GM19099 (cell line): Measurements from ENCODE around the gene CNPY4.

Experiments used
- POLR2A ChIP-seq: IDR thresholded peaks from 3 replicates; pipeline ENCODE4 v1.6.1; 2011; ENCODE audit warnings: low read depth; ENCODE audit not compliant: insufficient read length; ENCODE audit errors: extremely low read depth

CNPY4 gene

GRCh38 chr7:100088621-100089457, 30.6 kb upstream of the CNPY4 start, which contains the start of gene COPS6:
Gene COPS6, plus strand, starts transcription at chr7:100088969. Its CDS starts 22 bp downstream, at chr7:100088991.
- TF ChIP-seq POLR2A, result peak; percentile 93

- TF ChIP-seq POLR2A, result no peak
Observed at GRCh38 chr7:100089458-100090196, 29.8 kb upstream of the CNPY4 start.

- TF ChIP-seq POLR2A, result no peak
Observed at GRCh38 chr7:100090527-100091410, 28.7 kb upstream of the CNPY4 start.

GRCh38 chr7:100091411-100092181, 27.8 kb upstream of the CNPY4 start:
- TF ChIP-seq POLR2A, result peak; percentile 37

GRCh38 chr7:100093054-100093453, 26.4 kb upstream of the CNPY4 start:
- TF ChIP-seq POLR2A, result peak; percentile 7

GRCh38 chr7:100093498-100093897, 25.9 kb upstream of the CNPY4 start:
- TF ChIP-seq POLR2A, result peak; percentile 11

- no peak for TF ChIP-seq POLR2A
Observed at GRCh38 chr7:100093925-100094486, 25.4 kb upstream of the CNPY4 start.

GRCh38 chr7:100095289-100095688, 24.1 kb upstream of the CNPY4 start:
- no peak for TF ChIP-seq POLR2A

GRCh38 chr7:100095704-100096103, 23.7 kb upstream of the CNPY4 start:
- no peak for TF ChIP-seq POLR2A

- TF ChIP-seq POLR2A, result peak; percentile 12
Observed at GRCh38 chr7:100098913-100099312, 20.5 kb upstream of the CNPY4 start.

GRCh38 chr7:100099452-100099851, 20.0 kb upstream of the CNPY4 start:
- TF ChIP-seq POLR2A, result no peak

- no peak for TF ChIP-seq POLR2A
Observed at GRCh38 chr7:100100420-100101015, 18.9 kb upstream of the CNPY4 start.

GRCh38 chr7:100101016-100101862, 18.2 kb upstream of the CNPY4 start, which contains the start of the genes AP4M1 and MCM7:
Gene AP4M1, plus strand, starts transcription at chr7:100101643. Its CDS starts 72 bp downstream, at chr7:100101715.
Gene MCM7, minus strand, starts transcription at chr7:100101397. Its CDS starts 103 bp downstream, at chr7:100101294.
- TF ChIP-seq POLR2A, result peak; percentile 84
